Epithelial cell of esophagus (primary cell): ENCODE results near the gene AFAP1L1.

Source experiments
- DNase-seq: peaks from one replicate; pipeline ENCODE4 v3.0.0; 2010; ENCODE audit warnings: low read depth
- H3K4me3 ChIP-seq: 2 replicates; pipeline ENCODE4 v1.5.1; 2011; ENCODE audit warnings: mild to moderate bottlenecking, low read length, control low read depth
- TF ChIP-seq, protein P1 (sequence below): IDR thresholded peaks from 2 replicates; pipeline ENCODE4 v1.5.1; 2011; ENCODE audit warnings: low read depth, mild to moderate bottlenecking, low read length, control low read depth, inconsistent platforms; ENCODE audit not compliant: insufficient read depth; ENCODE audit errors: missing control alignments

AFAP1L1 gene

DNA sequence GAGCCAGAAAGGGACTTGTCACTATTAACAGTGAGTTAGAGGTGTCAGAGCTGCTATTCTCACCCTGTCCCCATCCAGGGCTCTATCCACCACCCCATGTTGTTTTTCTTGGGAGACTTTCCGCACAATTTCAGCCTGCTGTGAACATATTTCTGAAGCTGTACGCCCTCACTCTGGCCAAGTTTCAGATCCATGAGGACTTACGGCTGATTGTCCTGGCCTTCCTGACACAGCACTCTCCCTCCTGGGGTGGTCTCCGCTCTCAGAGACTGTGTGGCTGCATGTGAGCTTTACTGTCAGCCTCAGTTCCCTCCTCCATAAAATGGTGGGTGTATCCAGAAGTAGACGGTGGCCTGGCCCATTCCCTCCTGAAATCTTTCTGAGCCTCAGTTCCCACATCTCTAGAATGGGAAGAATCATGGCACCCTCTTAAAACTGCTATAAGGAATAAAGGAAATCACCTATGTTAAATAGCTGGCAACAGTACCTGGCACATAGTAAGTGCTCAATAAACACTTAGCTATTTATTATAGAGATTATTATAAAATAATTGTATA, 108.2 kb downstream of the AFAP1L1 start:
- TF ChIP-seq, protein P1, sequence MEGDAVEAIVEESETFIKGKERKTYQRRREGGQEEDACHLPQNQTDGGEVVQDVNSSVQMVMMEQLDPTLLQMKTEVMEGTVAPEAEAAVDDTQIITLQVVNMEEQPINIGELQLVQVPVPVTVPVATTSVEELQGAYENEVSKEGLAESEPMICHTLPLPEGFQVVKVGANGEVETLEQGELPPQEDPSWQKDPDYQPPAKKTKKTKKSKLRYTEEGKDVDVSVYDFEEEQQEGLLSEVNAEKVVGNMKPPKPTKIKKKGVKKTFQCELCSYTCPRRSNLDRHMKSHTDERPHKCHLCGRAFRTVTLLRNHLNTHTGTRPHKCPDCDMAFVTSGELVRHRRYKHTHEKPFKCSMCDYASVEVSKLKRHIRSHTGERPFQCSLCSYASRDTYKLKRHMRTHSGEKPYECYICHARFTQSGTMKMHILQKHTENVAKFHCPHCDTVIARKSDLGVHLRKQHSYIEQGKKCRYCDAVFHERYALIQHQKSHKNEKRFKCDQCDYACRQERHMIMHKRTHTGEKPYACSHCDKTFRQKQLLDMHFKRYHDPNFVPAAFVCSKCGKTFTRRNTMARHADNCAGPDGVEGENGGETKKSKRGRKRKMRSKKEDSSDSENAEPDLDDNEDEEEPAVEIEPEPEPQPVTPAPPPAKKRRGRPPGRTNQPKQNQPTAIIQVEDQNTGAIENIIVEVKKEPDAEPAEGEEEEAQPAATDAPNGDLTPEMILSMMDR: no peak
- DNase-seq: no peak
- H3K4me3 ChIP-seq: no peak overlapping the region

DNA sequence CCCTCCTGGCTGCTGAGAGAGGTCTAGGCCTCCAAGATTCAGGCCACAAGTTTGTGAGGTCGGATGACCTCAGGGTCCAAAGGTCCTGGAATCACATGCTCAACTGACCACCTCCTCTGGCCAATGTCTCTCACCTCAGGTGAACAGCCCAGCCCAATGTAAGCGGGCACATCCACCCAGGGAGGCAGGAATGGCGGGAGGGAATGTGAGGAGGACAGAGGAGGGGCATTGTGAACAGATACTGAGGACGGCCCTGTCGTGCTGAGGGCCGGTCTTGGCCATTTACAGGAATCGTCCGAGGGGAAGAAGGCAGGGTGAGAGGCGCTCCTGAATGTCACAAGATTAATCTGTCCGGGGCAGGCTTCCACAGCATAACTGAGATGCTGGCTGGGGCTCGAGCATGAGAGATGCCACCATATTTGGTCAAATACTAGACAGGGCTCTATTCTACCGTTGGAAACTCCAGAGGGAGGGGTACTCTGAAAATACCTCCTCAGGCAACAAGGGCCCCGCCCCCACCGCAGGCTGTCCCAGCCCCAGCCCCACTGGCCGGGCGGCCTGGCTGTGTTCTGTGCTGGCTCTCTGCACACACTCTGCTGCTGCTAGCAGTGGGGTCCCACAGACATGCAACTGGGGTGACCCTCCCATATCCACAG, 108.9 kb downstream of the AFAP1L1 start:
- TF ChIP-seq, protein P1: no peak
- no peak overlapping the region for H3K4me3 ChIP-seq
- no peak for DNase-seq

DNA sequence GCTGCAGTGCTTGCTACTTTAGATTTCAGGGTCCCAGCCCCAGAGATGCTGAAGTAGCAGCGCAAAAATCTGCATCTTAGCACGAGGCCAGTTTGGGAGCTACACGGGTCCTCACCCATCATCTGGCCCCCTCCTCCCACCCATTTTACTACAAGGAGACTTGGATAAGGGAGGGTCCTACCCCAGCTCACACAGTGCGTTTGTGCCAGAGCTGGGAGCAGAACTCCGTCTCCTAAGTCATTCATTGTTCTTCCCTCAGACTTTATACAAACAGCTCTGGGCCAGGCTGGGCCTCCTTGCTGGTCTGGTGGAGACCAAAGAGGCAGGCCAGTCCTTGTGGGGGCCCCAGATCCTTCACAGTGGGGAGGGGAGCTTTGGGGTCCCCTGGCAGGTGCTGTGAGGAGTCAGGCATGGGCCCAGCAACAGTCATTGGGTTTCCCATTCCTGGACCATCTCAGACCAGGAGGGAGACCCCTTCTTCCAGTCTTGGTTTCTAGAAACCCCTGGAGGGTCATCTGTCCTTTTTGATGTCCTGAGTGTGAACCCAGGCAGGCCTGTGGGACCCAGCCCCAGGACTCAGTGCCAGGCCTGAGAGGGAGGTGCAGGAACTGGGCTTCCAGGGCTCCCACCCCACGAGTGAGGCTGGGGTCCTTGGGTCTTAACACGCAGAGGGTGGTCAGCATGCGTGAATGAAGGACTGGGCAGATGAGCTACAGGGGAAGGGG, 109.8 kb downstream of the AFAP1L1 start:
- no peak for DNase-seq
- TF ChIP-seq, protein P1: no peak
- H3K4me3 ChIP-seq: no peak overlapping the region

DNA sequence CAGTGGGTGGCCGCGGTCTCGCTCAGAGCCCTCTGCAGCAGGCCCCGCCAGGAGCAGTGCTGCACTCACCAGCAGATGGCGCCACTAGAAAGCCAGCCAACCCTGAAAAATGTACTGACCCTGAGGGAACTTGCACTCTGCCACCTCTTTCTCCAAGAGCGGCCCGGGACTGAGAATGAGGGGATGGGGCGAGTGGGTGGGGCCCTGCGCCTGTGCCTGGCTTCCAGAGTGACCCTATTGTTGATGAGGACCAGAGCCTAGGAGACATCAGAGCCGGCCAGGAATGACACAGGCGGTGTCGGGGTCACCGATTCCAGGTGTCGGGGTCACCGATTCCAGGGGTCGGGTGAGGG, 110.3 kb downstream of the AFAP1L1 start:
- TF ChIP-seq, protein P1: peak; percentile 86
- no peak overlapping the region for H3K4me3 ChIP-seq
- DNase-seq: peak; percentile 63

DNA sequence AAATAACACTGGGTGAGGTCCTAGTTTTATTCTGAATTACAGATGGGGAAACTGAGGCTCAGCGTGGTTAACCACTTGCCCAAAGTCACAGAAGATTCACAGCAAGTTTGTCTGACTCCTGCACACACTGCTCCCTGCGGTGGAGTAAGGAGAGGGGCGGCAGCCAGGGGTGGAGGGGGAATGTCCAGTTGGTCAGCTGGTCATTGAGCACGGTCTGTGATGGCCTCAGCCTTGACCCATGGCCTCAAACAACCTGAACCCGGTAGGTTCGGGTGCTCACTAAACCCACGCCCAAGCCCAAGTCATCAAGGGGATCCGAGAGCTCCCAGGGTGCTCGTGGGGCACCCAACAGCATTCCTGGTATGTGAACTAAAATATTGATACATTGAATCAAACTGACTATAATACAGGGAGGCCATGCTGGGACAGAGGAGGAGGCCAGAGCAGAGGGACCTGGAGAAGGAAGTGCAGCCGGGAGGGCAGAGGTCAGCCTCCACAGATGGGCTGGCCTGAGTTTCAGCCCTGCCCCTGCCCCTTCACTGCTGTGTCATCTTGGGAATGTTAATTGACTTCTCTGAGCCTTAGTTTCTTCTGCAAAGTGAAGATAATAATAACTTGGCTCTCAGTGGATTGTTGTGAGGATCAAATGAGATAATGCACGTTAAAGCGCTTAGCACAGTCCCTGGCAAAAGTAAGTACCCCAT, 111.0 kb downstream of the AFAP1L1 start:
- TF ChIP-seq, protein P1: no peak
- H3K4me3 ChIP-seq: no peak overlapping the region
- no peak for DNase-seq

DNA sequence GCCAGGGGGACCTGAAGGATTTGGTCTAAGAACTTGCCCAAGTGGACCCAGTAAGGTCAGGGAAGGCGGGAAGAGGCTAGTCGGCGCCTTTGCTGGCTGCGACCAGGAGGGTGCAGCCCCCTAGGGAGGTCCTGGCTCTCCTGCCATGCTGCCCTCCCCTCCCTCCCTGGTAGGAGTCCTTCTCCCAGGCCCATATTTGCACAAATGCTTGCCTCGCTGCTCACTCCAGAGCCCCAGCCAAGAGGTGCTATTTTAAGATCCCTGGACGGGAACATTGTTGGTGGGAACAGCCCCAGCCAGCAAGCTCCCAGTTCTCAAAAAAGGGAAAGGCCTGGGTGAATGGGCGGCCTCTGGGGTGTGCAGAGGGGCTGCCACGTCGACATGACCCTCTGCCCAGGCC, 111.7 kb downstream of the AFAP1L1 start:
- TF ChIP-seq, protein P1: no peak
- H3K4me3 ChIP-seq: no peak overlapping the region
- DNase-seq: no peak
